Stimulated activated CD8-positive, alpha-beta memory T cell treated with anti-CD3 and anti-CD28 coated beads, Interleukin-12 subunit alpha, Interleukin-12 subunit beta, amount 100 ng/mL, for 1 hour (primary cell): Measurements from ENCODE around the gene PNKP.

Experiments used
- DNase-seq: peaks from one replicate; pipeline ENCODE4 v3.0.0-alpha.2; 2020; ENCODE audit warnings: low read depth

The PNKP gene

GRCh38 chr19:49866933-49867782, at the start of gene PNKP:
PNKP (minus strand) TSS chr19:49867576; CDS start chr19:49867204, 372 bp downstream.
- DNase-seq: peak; percentile 82

GRCh38 chr19:49915271-49915670, 47.9 kb upstream of the PNKP start:
- no peak for DNase-seq

- no peak for DNase-seq
Measured at GRCh38 chr19:49913720-49914119, 46.3 kb upstream of the PNKP start.

- no peak for DNase-seq
Measured at GRCh38 chr19:49912965-49913685, 45.7 kb upstream of the PNKP start.

- no peak for DNase-seq
Measured at GRCh38 chr19:49911381-49912145, 44.2 kb upstream of the PNKP start.

GRCh38 chr19:49910179-49910578, 42.8 kb upstream of the PNKP start:
- no peak for DNase-seq

GRCh38 chr19:49908480-49909420, 41.4 kb upstream of the PNKP start:
- no peak for DNase-seq

- DNase-seq: no peak
Measured at GRCh38 chr19:49907745-49908446, 40.5 kb upstream of the PNKP start.

- DNase-seq: no peak
Measured at GRCh38 chr19:49906879-49907564, 39.6 kb upstream of the PNKP start.

GRCh38 chr19:49904136-49904535, 36.8 kb upstream of the PNKP start:
- no peak for DNase-seq

GRCh38 chr19:49896863-49897621, 29.7 kb upstream of the PNKP start, which contains the start of gene IL4I1:
IL4I1 (minus strand) TSS chr19:49896887; CDS start chr19:49896160, 727 bp downstream.
- DNase-seq: peak; percentile 39

- no peak for DNase-seq
Measured at GRCh38 chr19:49895566-49896297, 28.4 kb upstream of the PNKP start.

GRCh38 chr19:49894879-49895565, 27.6 kb upstream of the PNKP start:
- DNase-seq: no peak

- no peak for DNase-seq
Measured at GRCh38 chr19:49894011-49894664, 26.8 kb upstream of the PNKP start.

GRCh38 chr19:49892716-49893115, 25.3 kb upstream of the PNKP start:
- DNase-seq: no peak

GRCh38 chr19:49891393-49891792, 24.0 kb upstream of the PNKP start:
- no peak for DNase-seq
